Testis (tissue), 2 donors: ENCODE results near the gene SWAP70.

Experiments used
- CTCF ChIP-seq, 3 experiments: fragments of 450-650 bp in 2 of 3; fragments of 200-600 bp in 1 of 3; sonication (generic) in 1 of 3; IDR thresholded peaks; one replicate each; pipeline ENCODE4 v1.5.1; 2016 to 2019; ENCODE audit warnings: antibody characterized with exemption in 3 of 3, mild to moderate bottlenecking in 2 of 3, moderate library complexity in 1 of 3
- POLR2A ChIP-seq: fragments of 450-650 bp; IDR thresholded peaks from one replicate; pipeline ENCODE4 v1.6.1; 2017; ENCODE audit warnings: antibody characterized with exemption, mild to moderate bottlenecking, moderate library complexity

- TF ChIP-seq CTCF (IDR thresholded peaks at IDR 0.05), result no peak
- TF ChIP-seq POLR2A, result no peak
Measured at GRCh38 chr11:9750551-9750950, 86.7 kb downstream of the SWAP70 start.
